ENCODE results near the gene TREH.
"Not testable (repeated sequence)": the region's sequence is repeated elsewhere in the genome, so short reads cannot be mapped to it uniquely, and the experiment has no call there.

The TREH gene

DNA sequence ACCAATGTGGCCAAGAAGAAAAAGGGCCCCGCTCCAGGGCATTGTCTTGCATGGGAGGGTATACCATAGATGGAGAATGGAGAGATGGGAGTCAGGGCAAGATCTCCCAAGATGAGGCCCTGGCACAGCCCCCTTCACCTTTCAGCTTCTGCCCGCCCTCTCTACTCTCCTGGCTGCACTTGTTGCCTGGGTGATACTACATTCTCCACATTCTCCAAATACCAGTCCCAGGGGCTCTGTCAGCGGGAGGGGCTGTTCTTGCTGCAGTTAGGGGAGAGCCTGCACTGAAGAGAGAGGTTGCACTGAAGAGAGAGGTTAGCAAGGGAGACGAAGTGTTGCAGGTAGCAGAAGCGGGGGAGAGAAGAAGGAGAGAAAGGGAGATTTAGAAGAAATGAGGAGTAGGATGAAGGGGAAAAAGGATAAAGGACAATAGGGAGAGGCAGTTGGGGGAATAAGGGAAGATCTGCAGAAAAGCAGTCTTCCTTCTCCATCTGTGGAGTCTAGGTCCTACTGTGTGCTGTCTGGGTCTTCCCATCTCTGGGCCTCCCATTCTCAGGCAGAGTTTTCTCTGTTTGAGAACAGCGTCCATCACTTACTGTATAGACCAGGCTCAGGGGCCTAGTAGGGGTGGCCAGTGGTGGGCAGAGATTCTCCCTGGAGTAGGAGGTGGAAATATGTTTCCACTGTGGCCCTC is 64.0 kb downstream of the TREH start:
- in situ Hi-C loops (cut with HindIII; ENCODE audit: low pct_unique_long_range_greater_than_20kb, low sequenced_read_pairs): no loop called here
- DNase-seq (ENCODE audit: low read depth in 1 of 2, low spot score in 1 of 2): no peak
- TF ChIP-seq JUND (IDR thresholded peaks at IDR 0.05; ENCODE audit: low read depth): no peak

DNA sequence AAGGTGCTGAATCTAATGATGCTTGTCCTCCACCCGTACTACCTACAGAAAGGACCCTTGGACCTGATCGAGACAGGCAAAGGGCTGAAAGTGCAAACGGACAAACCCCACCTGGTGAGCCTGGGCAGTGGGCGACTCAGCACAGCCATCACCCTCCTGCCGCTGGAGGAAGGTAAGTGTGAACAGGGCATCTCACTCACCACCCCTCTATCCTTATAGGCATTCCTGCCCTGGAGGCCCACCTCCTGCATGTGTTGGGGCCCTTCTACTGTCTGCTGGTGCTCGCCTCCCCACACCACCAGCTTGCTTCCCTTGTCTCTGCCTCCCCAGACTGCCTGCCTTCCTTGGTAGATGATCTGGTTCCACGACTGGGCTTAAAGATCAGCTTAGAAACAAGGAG is 64.9 kb downstream of the TREH start:
- DNase-seq (ENCODE audit: low read depth in 1 of 2, low spot score in 1 of 2): no peak
- in situ Hi-C loops (cut with HindIII; ENCODE audit: low pct_unique_long_range_greater_than_20kb, low sequenced_read_pairs): no loop called here
- TF ChIP-seq JUND (IDR thresholded peaks at IDR 0.05; ENCODE audit: low read depth): no peak

DNA sequence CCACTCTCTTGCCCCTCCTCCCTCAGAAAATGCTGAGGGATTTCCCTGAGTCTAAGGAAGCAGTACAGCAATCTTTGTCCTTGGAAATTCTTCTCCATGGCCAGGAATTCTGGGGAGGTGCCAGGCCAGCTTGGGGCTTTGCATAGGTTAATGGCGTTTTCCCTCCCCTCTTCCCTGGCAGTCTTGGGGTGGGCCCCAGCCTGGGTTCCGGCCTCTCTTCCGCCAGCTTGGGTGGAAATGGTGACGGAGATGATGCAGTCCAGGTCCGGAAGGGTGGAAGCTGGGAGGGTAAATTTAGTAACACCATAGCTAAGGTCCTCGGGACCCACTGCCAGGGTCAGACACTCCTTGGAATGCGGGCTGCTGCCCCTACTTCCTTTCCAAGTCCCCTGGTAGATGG is 67.1 kb downstream of the TREH start:
- in situ Hi-C loops (cut with HindIII; ENCODE audit: low pct_unique_long_range_greater_than_20kb, low sequenced_read_pairs): no loop called here

DNA sequence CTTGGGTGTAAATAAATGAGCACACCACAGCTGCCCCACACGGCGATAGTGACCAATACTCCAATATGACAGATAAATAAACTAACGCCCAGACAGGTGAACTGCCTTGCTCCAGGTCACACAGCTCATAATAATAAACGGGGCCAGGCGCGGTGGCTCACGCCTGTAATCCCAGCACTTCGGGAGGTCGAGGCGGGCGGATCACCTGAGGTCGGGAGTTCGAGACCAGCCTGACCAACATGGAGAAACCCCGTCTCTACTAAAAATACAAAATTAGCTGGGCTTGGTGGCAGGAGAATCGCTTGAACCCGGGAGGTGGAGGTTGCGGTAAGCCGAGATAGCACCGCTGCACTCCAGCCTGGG is 68.0 kb downstream of the TREH start:
- in situ Hi-C loops (cut with HindIII; ENCODE audit: low pct_unique_long_range_greater_than_20kb, low sequenced_read_pairs): not testable (repeated sequence)

More for the DNA sequence above, 67.1 kb downstream of the TREH start:
- TF ChIP-seq JUND (IDR thresholded peaks at IDR 0.05; ENCODE audit: low read depth): no peak
- DNase-seq (ENCODE audit: low read depth in 1 of 2, low spot score in 1 of 2): no peak

DNA sequence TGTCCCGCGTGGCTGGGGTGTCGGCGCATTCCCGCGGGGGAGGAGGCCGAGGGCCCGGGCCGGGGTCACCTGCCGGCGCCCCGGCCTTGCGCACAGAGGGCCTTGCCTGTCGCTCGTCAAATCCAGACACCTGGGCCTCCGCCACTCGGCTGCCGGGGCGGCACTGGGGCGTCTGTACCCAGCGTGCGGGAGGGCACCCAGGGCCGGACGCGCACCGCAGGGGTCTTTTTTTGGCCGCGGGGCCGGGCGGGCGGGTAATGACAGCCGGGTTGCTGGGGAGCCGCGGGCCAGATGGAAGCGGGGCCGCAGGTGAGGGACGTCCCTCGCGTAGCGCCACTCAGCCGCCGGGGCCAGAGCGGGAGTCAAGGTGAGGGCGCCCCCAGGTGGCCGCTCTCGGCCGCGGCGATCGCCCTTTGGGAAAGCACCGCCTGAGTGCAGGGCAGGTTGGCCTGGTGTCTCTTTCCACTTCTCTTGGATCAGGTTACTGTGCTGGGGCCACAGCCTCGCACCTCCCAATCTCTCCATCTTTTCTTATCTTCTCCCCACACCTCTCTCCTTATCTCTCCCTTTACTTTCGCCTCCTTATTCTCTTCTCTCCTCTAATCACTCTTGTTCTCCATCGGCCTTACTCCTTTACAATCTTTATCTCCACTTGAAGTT is 68.5 kb downstream of the TREH start:
- TF ChIP-seq JUND (IDR thresholded peaks at IDR 0.05; ENCODE audit: low read depth): no peak
- peak in 1 of 2 experiments; percentile 83 for DNase-seq (ENCODE audit: low read depth in 1 of 2, low spot score in 1 of 2)
- in situ Hi-C loops (cut with HindIII; ENCODE audit: low pct_unique_long_range_greater_than_20kb, low sequenced_read_pairs): no loop called here

More for the DNA sequence above, 68.0 kb downstream of the TREH start:
- DNase-seq (ENCODE audit: low read depth in 1 of 2, low spot score in 1 of 2): not testable (repeated sequence)

DNA sequence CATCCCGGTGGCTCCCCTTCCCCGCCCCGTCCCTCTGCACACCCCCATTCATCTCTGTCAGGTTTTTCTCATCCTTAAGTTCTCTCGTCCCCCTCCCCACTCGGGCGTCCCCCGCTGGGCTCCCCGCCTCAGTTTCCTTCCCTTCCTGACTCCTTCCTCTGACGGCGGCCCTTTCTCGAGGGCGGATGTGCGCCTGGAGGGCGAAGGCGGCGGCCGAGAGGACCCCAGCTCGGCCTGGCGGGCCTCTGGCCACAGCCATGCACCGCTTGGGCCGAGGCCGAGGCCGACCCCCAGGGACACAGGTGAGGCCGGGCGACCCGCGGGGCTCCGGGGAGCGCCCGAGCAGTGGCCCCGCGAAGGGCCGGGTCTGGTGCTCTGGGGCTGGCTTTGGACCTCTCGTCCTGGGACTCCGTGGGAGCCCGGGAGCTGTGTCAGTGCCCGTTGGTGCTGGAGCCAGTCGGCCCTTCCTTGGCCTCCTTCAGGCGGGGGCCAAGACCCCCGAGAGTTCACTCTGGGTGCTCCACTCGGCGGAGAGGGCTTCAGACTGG is 69.2 kb downstream of the TREH start:
- no peak for TF ChIP-seq JUND (IDR thresholded peaks at IDR 0.05; ENCODE audit: low read depth)
- no peak for DNase-seq (ENCODE audit: low read depth in 1 of 2, low spot score in 1 of 2)
- in situ Hi-C loops (cut with HindIII; ENCODE audit: low pct_unique_long_range_greater_than_20kb, low sequenced_read_pairs): no loop called here

DNA sequence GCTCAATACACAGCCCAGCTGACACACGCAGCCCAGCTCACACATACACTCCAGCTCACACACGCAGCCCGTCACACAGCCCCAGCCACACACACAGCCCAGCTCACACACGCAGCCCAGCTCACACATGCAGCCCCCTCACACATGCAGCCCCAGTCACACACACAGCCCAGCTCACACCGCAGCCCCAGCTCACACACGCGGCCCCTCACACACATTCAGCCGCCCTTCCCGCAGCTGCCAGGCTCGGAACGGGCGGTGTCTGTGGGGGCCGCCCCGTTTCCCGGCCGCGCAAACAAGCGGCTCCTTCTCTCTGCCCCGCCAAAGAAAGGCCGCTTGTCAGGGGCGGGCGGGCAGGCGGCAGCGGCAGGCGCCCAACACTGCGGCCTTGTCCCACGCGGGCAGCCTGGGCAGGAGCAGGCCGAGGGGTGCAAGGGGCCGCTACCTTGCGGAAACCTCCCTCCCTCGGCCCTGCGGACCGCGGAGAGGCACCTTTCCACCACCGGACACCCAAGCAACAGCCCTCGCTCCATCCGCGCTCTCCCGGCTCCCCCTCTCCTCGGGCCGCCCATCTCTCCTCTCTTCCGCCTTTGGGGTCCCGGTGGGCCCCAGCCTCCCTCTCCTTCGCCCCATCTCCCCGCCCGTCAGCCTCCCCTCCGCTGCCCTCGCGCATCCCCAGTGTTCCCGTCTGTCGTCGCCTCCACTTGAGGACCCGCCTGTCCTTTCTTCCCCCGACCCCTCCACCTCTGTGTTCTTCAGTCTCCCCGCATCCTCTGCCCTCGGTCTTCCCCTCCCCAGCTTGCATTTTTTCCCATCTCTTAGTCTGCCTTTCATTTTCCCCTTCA is 69.8 kb downstream of the TREH start:
- no peak for DNase-seq (ENCODE audit: low read depth in 1 of 2, low spot score in 1 of 2)
- in situ Hi-C loops (cut with HindIII; ENCODE audit: low pct_unique_long_range_greater_than_20kb, low sequenced_read_pairs): no loop called here
- no peak for TF ChIP-seq JUND (IDR thresholded peaks at IDR 0.05; ENCODE audit: low read depth)

DNA sequence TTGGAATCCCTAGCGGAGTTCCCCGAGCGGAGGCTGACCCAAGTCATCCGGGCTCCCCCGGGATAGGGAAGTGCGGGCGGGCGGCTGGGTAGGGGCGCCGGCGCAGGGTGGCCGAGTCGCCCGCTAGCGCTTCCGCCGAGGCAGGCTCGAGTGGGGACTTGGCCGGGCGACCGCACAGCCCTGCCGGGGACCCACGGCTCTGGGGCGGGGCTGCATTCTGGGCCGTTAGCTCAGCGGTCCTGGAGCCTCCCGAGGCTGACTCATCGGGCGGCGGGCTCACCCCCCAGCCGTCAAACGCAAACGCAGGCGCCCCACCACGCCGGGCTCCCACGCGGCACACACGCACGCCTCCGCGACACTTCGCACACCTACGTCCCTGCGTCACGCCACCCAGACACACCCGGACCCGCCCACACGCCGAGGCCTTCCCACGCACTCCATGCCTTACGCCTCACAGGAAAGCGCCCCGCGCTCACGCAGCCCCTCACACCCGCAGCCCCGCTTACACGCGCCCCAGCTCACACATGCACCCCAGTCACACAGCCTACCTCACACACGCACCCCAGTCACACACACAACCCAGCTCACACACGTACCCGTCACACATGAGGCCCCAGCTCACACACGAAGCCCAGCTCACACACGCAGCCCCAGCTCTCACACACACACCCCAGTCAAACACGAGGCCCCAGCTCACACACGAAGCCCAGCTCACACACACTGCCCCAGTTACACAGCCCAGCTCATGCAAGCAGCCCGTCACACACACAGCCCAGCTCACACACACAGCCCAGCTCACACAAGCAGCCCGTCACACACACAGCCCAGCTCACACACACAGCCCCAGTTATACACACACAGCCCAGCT is 70.9 kb downstream of the TREH start:
- in situ Hi-C loops (cut with HindIII; ENCODE audit: low pct_unique_long_range_greater_than_20kb, low sequenced_read_pairs): no loop called here
- no peak for TF ChIP-seq JUND (IDR thresholded peaks at IDR 0.05; ENCODE audit: low read depth)
- DNase-seq (ENCODE audit: low read depth in 1 of 2, low spot score in 1 of 2): peak in 1 of 2 experiments; percentile 44

DNA sequence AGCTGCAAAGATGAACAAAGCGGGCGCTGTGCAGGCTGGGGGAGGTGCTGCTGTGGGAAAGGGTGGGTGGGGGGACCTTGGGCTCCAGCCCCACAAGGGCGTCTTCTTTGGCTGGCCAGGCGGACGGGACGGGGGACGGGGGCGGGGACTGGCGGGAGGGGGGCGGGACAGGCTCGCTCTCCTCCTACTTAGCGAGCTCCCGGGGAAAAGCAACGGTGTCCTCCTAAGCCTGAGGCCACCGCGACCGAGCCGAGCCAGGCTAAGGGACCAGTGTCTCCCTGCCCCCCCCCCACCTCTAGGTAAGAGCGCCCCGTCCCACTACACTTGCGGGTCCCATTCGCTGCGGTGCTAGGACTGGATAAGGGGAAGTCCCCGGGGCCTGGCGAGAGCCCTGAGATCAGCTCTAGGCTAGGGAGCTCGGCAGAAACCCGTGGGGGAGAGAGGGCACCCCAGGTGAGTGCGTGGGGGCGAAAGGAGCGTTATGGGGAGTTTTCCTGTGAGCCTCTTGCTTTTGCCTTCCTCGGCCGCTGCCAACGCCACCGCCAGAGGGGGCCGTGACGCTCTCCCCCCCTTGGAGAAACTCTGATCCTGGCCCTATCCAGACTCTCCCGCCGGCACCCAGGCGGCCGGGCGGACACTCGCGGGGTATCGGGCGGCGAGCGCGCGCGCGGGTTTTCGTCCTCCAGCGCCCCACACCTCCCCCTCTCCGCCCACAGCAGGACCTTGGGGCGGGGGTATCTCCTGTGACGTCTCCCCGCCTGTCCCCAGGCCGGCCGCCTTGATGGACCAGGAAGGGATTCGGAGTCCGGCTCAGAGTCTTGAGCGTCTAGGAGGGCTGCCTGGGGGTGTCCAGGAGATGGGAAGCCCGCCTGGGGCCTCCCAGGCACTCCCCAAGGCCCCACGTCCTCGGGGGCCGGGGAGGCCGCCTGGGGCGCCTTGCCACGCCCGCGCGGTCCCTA is 71.8 kb downstream of the TREH start, which contains the start of gene PHLDB1:
PHLDB1 (plus strand) TSS at position 215 of the 959 bp plus-strand sequence. CDS start 6,222 bp downstream, outside the sequence.
- in situ Hi-C loops (cut with HindIII; ENCODE audit: low pct_unique_long_range_greater_than_20kb, low sequenced_read_pairs): no loop called here
- DNase-seq (ENCODE audit: low read depth in 1 of 2, low spot score in 1 of 2): peak; percentile 63 to 75
- TF ChIP-seq JUND (IDR thresholded peaks at IDR 0.05; ENCODE audit: low read depth): no peak

Measured in T47D (cell line).